ENCODE data around the gene TBX2. TPM values are rescaled to one million over a fixed set of nuclear protein-coding genes. Genes with fewer than 3 reads are reported as not detected.

The TBX2 gene
- total and polyA plus RNA-seq, 9 of the 15 experiments (the other 6 are each of a cell fraction or from before 2014, with no cell fraction given), result 0.18 TPM; not detected in 8

GRCh38 chr17:61352408-61352770 lies 47.3 kb upstream of the TBX2 start:
- FAIRE-seq (no peak), DNase-seq (ENCODE audit: extremely low read depth in 1 of 4, low spot score in 3 of 4) (no peak), ATAC-seq (no peak)
- Histone ChIP-seq H3K27me3 (ENCODE audit: control insufficient read depth in 2 of 2, insufficient read depth in 2 of 2, low read length in 2 of 2) (peaks cover 17 to 52% of the 10 kb centered on the region in 2 experiments; a peak in 4 of 5 replicates), H3K9me1 (ENCODE audit: control insufficient read depth, insufficient read depth, low read length) (no peaks in the 10 kb centered on the region), H3K4me1 (replicated peaks in 1 of 2; ENCODE audit: control insufficient read depth in 2 of 2, insufficient read depth in 2 of 2, low read length in 2 of 2) (no peaks in the 10 kb centered on the region), H3K4me3 (no peak overlapping the region), H4K20me1 (replicated peaks; ENCODE audit: control insufficient read depth, insufficient read depth, low read length) (no peaks in the 10 kb centered on the region), H3K9me3 (replicated peaks; ENCODE audit: control insufficient read depth, insufficient read depth, low read depth, low read length) (no peaks in the 10 kb centered on the region), H3K4me2 (ENCODE audit: insufficient read depth, low read length) (no peak overlapping the region), H3K9ac (ENCODE audit: insufficient read depth in 1 of 2, low read depth in 2 of 2, low read length in 2 of 2) (no peak overlapping the region), H3K27ac (ENCODE audit: extremely low read depth, low read depth, low read length) (no peak overlapping the region), H3K79me2 (ENCODE audit: control insufficient read depth, insufficient read depth, low read length) (no peaks in the 10 kb centered on the region), H3K36me3 (ENCODE audit: control insufficient read depth, insufficient read depth, low read length) (no peaks in the 10 kb centered on the region), H2AFZ (ENCODE audit: low read depth, low read length) (no peak overlapping the region)
- ChIA-PET CTCF (ENCODE audit: low intra/inter-chr PET ratio) (no interaction called here), POLR2A (interaction anchor here (0.6 to 0.7 kb wide), 2 partner anchors 60 to 132 kb away, joined by 3 to 4 read pairs; no protein-coding TSS in a partner anchor)
- no TSS peak for BruUV-seq (replicated peaks)
- intact Hi-C loops (cut with micrococcal nuclease) (no loop called here), in situ Hi-C loops (cut with MboI) (no loop called here)
- WGBS (ENCODE audit: insufficient coverage, low coverage, missing lambda C conversion rate), result 1% methylated on average over 7 of the region's 7 CpGs
- TF ChIP-seq HLTF (IDR thresholded peaks at IDR 0.05) (no peak), POLR2G (IDR thresholded peaks at IDR 0.05; ENCODE audit: low read depth, low read length) (no peak)
- TF ChIP-seq, protein P1, sequence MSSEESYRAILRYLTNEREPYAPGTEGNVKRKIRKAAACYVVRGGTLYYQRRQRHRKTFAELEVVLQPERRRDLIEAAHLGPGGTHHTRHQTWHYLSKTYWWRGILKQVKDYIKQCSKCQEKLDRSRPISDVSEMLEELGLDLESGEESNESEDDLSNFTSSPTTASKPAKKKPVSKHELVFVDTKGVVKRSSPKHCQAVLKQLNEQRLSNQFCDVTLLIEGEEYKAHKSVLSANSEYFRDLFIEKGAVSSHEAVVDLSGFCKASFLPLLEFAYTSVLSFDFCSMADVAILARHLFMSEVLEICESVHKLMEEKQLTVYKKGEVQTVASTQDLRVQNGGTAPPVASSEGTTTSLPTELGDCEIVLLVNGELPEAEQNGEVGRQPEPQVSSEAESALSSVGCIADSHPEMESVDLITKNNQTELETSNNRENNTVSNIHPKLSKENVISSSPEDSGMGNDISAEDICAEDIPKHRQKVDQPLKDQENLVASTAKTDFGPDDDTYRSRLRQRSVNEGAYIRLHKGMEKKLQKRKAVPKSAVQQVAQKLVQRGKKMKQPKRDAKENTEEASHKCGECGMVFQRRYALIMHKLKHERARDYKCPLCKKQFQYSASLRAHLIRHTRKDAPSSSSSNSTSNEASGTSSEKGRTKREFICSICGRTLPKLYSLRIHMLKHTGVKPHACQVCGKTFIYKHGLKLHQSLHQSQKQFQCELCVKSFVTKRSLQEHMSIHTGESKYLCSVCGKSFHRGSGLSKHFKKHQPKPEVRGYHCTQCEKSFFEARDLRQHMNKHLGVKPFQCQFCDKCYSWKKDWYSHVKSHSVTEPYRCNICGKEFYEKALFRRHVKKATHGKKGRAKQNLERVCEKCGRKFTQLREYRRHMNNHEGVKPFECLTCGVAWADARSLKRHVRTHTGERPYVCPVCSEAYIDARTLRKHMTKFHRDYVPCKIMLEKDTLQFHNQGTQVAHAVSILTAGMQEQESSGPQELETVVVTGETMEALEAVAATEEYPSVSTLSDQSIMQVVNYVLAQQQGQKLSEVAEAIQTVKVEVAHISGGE (CRISPR knock-in tag; IDR thresholded peaks at IDR 0.05), result peak in 1 of 3 experiments; percentile 33; a peak in 1 of 6 replicates
